ENCODE results near the gene ZBTB7C. TPM values are rescaled to one million over a fixed set of nuclear protein-coding genes. Genes with fewer than 3 reads are reported as not detected.
A peak's percentile ranks its signal among the peaks of the same experiment; 100 is the strongest.
"Not testable (repeated sequence)": the region's sequence is repeated elsewhere in the genome, so short reads cannot be mapped to it uniquely, and the experiment has no call there.

The ZBTB7C gene
- total and polyA plus RNA-seq, 5 donors from 2014 or later, result not detected

GRCh38 chr18:48446582-48447225, 37.5 kb upstream of the ZBTB7C start:
- H3K4me1 Mint-ChIP-seq, result peaks cover 0 to 5% (median 0%) of the 10 kb centered on the region in 4 donors
- H3K4me3 ChIP-seq (ENCODE audit: low read depth, low read length), result no peak overlapping the region
- DNase-seq (peak in 2 of 3 donors; percentile 32 to 64), ATAC-seq (ENCODE audit: low read depth in 2 of 2) (peak; percentile 39 to 52)
- H3K9me3 ChIP-seq (ENCODE audit: control insufficient read depth in 2 of 2, low read length in 2 of 2), result no peaks in the 10 kb centered on the region
- no peaks in the 10 kb centered on the region for H3K36me3 Mint-ChIP-seq
- H3K27ac ChIP-seq (ENCODE audit: insufficient read depth, low read length, poor library complexity, severe bottlenecking), result no peak overlapping the region
- H3K27me3 ChIP-seq (ENCODE audit: control insufficient read depth, insufficient read depth, low read length), result peaks cover 2% of the 10 kb centered on the region
- peak overlapping the region in 1 of 4 donors; percentile 29 for H3K4me3 Mint-ChIP-seq
- H3K27me3 Mint-ChIP-seq, result peaks cover 18% of the 10 kb centered on the region
- no peaks in the 10 kb centered on the region for H3K4me1 ChIP-seq (ENCODE audit: control insufficient read depth, insufficient read depth, low read length, poor library complexity, severe bottlenecking)
- H3K36me3 ChIP-seq (ENCODE audit: control insufficient read depth, insufficient read depth, low read length), result no peaks in the 10 kb centered on the region
- no peak overlapping the region for H3K27ac Mint-ChIP-seq
- H3K9me3 Mint-ChIP-seq, result no peaks in the 10 kb centered on the region

GRCh38 chr18:48445540-48445939, 36.4 kb upstream of the ZBTB7C start:
- Mint-ChIP-seq H3K27me3 (peaks cover 24% of the 10 kb centered on the region), H3K4me3 (no peak overlapping the region), H3K9me3 (no peaks in the 10 kb centered on the region), H3K4me1 (peaks cover 0 to 5% (median 0%) of the 10 kb centered on the region in 4 donors), H3K36me3 (no peaks in the 10 kb centered on the region), H3K27ac (no peak overlapping the region)
- Histone ChIP-seq H3K27ac (ENCODE audit: insufficient read depth, low read length, poor library complexity, severe bottlenecking) (no peak overlapping the region), H3K27me3 (ENCODE audit: control insufficient read depth, insufficient read depth, low read length) (peaks cover 2% of the 10 kb centered on the region), H3K4me3 (ENCODE audit: low read depth, low read length) (no peak overlapping the region), H3K9me3 (ENCODE audit: control insufficient read depth in 2 of 2, low read length in 2 of 2) (no peaks in the 10 kb centered on the region), H3K4me1 (ENCODE audit: control insufficient read depth, insufficient read depth, low read length, poor library complexity, severe bottlenecking) (no peaks in the 10 kb centered on the region), H3K36me3 (ENCODE audit: control insufficient read depth, insufficient read depth, low read length) (no peaks in the 10 kb centered on the region)
- ATAC-seq (ENCODE audit: low read depth in 2 of 2), result peak; percentile 49 to 50
- DNase-seq, result peak; percentile 18 to 71 (median 36)

DNA sequence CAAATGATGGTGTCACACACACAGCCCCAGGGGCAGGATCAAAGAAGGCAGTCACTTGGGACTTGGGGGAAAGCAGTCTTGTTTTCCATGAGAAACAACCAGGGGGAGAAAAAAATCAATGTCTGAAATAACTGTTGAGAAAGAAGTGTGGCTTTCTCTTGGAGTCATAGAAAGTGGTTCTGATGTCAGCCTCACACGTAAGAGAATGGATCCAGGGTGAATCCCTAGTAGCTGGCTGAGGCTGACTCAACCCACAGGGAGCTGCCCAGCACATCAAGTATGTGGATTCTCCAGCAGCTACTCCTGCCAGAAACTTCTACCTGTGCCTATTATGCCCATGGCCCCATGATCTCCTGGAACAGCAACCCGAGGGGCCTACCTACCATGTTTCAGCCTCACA, 33.6 kb upstream of the ZBTB7C start:
- Histone ChIP-seq H3K27ac (ENCODE audit: insufficient read depth, low read length, poor library complexity, severe bottlenecking) (no peak overlapping the region), H3K36me3 (ENCODE audit: control insufficient read depth, insufficient read depth, low read length) (no peaks in the 10 kb centered on the region), H3K27me3 (ENCODE audit: control insufficient read depth, insufficient read depth, low read length) (peaks cover 5% of the 10 kb centered on the region), H3K4me3 (ENCODE audit: low read depth, low read length) (no peak overlapping the region), H3K9me3 (ENCODE audit: control insufficient read depth in 2 of 2, low read length in 2 of 2) (no peaks in the 10 kb centered on the region), H3K4me1 (ENCODE audit: control insufficient read depth, insufficient read depth, low read length, poor library complexity, severe bottlenecking) (no peaks in the 10 kb centered on the region)
- Mint-ChIP-seq H3K4me3 (no peak overlapping the region), H3K27ac (no peak overlapping the region), H3K36me3 (no peaks in the 10 kb centered on the region), H3K27me3 (peaks cover 28% of the 10 kb centered on the region), H3K4me1 (peaks cover 0 to 5% (median 0%) of the 10 kb centered on the region in 4 donors), H3K9me3 (no peaks in the 10 kb centered on the region)
- ATAC-seq (ENCODE audit: low read depth in 2 of 2) (no peak), DNase-seq (no peak)

DNA sequence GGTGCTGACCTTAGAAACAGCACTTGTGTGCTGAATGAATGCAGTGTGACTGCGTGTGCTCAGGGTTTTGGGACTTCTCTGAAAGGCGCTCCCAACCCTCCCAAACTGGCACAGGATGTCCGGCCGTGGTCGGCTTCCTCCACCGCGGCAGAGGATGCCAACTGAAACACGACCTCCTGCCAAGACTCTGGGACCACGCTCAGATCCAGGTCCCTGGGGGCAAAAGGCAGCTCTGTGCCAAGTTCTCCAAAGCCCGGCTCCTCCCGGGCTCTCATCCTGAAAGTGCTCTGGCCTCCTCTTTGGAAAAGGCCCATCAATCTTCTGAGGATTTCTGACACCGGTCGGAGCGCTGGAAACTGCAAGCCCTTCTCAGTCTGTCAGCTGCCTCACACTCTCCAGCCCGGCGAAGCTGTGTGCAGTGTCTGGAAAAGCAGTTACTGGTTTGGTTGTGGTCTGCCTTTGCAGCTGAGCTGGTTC, 32.3 kb upstream of the ZBTB7C start:
- H3K9me3 ChIP-seq (ENCODE audit: control insufficient read depth in 2 of 2, low read length in 2 of 2), result no peaks in the 10 kb centered on the region
- no peaks in the 10 kb centered on the region for H3K36me3 ChIP-seq (ENCODE audit: control insufficient read depth, insufficient read depth, low read length)
- H3K4me1 Mint-ChIP-seq, result peaks cover 0 to 2% (median 0%) of the 10 kb centered on the region in 4 donors
- H3K4me3 ChIP-seq (ENCODE audit: low read depth, low read length), result no peak overlapping the region
- no peak for ATAC-seq (ENCODE audit: low read depth in 2 of 2)
- peaks cover 28% of the 10 kb centered on the region for H3K27me3 Mint-ChIP-seq
- H3K4me1 ChIP-seq (ENCODE audit: control insufficient read depth, insufficient read depth, low read length, poor library complexity, severe bottlenecking), result no peaks in the 10 kb centered on the region
- peaks cover 3% of the 10 kb centered on the region for H3K27me3 ChIP-seq (ENCODE audit: control insufficient read depth, insufficient read depth, low read length)
- no peak for DNase-seq
- no peak overlapping the region for H3K27ac Mint-ChIP-seq
- H3K4me3 Mint-ChIP-seq, result no peak overlapping the region
- no peak overlapping the region for H3K27ac ChIP-seq (ENCODE audit: insufficient read depth, low read length, poor library complexity, severe bottlenecking)
- H3K36me3 Mint-ChIP-seq, result no peaks in the 10 kb centered on the region
- no peaks in the 10 kb centered on the region for H3K9me3 Mint-ChIP-seq

DNA sequence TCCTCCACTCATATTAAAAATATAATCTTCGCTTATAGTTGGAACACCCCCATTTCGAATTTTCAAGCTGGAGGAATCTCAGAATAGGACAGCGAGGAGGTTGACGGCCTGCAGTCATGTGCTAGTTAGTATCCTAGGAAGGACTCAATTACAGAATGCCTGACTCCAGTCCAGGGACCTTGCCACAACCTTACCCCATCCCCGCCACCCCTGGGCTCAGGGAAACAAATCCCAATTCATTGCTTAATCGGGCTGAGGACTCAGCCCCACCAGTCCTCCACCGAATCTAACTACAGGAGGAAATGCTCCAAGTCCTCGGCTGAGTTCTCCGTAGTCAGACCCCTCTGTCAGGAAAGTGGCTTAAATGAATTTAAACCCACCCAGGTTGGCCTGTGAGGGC, 31.7 kb upstream of the ZBTB7C start:
- H3K36me3 ChIP-seq (ENCODE audit: control insufficient read depth, insufficient read depth, low read length), result no peaks in the 10 kb centered on the region
- Mint-ChIP-seq H3K4me3 (no peak overlapping the region), H3K27me3 (peaks cover 28% of the 10 kb centered on the region), H3K27ac (no peak overlapping the region), H3K4me1 (peaks cover 0 to 2% (median 0%) of the 10 kb centered on the region in 4 donors), H3K9me3 (no peaks in the 10 kb centered on the region), H3K36me3 (no peaks in the 10 kb centered on the region)
- H3K4me1 ChIP-seq (ENCODE audit: control insufficient read depth, insufficient read depth, low read length, poor library complexity, severe bottlenecking), result no peaks in the 10 kb centered on the region
- peaks cover 3% of the 10 kb centered on the region for H3K27me3 ChIP-seq (ENCODE audit: control insufficient read depth, insufficient read depth, low read length)
- ATAC-seq (ENCODE audit: low read depth in 2 of 2) (no peak), DNase-seq (no peak)
- H3K4me3 ChIP-seq (ENCODE audit: low read depth, low read length), result no peak overlapping the region
- no peaks in the 10 kb centered on the region for H3K9me3 ChIP-seq (ENCODE audit: control insufficient read depth in 2 of 2, low read length in 2 of 2)
- no peak overlapping the region for H3K27ac ChIP-seq (ENCODE audit: insufficient read depth, low read length, poor library complexity, severe bottlenecking)

DNA sequence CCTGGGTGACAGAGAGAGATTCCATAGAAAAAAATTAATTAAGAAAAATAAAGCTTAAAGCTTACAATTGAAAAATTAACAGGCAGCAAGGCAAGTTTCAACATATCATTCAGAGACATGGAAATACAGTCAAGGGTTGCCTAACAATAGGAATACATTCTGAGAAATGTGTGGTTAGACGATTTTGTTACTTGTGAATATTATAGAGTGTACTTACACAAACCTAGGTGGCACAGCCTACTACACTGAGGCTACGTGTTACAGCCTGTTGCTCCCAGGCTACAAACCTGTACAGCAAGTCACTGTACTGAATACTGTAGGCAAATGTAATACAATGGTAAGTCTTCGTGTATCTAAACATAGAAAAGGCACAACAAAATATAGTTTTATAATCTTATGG, 27.7 kb upstream of the ZBTB7C start:
- peaks cover 11% of the 10 kb centered on the region for H3K27me3 Mint-ChIP-seq
- H3K4me1 Mint-ChIP-seq, result no peaks in the 10 kb centered on the region
- no peak overlapping the region for H3K4me3 ChIP-seq (ENCODE audit: low read depth, low read length)
- no peaks in the 10 kb centered on the region for H3K9me3 Mint-ChIP-seq
- H3K9me3 ChIP-seq (ENCODE audit: control insufficient read depth in 2 of 2, low read length in 2 of 2), result no peaks in the 10 kb centered on the region
- H3K36me3 Mint-ChIP-seq, result no peaks in the 10 kb centered on the region
- peaks cover 3% of the 10 kb centered on the region for H3K27me3 ChIP-seq (ENCODE audit: control insufficient read depth, insufficient read depth, low read length)
- H3K27ac Mint-ChIP-seq, result no peak overlapping the region
- no peak overlapping the region for H3K27ac ChIP-seq (ENCODE audit: insufficient read depth, low read length, poor library complexity, severe bottlenecking)
- no peaks in the 10 kb centered on the region for H3K36me3 ChIP-seq (ENCODE audit: control insufficient read depth, insufficient read depth, low read length)
- no peaks in the 10 kb centered on the region for H3K4me1 ChIP-seq (ENCODE audit: control insufficient read depth, insufficient read depth, low read length, poor library complexity, severe bottlenecking)
- DNase-seq (no peak), ATAC-seq (ENCODE audit: low read depth in 2 of 2) (no peak)
- no peak overlapping the region for H3K4me3 Mint-ChIP-seq

DNA sequence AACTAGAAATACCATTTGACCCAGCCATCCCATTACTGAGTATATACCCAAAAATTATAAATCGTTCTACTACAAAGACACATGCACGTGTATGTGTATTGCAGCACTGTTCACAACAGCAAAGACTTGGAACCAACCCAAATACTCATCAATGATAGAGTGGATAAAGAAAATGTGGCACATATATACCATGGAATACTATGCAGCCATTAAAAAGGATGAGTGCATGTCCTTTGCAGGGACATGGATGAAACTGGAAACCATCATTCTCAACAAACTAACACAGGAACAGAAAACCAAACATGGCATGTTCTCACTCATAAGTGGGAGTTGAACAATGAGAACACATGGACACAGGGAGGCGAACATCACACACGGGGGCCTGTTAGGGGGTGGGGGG, 25.2 kb upstream of the ZBTB7C start:
- DNase-seq; H3K27me3 ChIP-seq (ENCODE audit: control insufficient read depth, insufficient read depth, low read length); H3K27me3 Mint-ChIP-seq; H3K27ac Mint-ChIP-seq; H3K36me3 ChIP-seq (ENCODE audit: control insufficient read depth, insufficient read depth, low read length); H3K4me1 ChIP-seq (ENCODE audit: control insufficient read depth, insufficient read depth, low read length, poor library complexity, severe bottlenecking); H3K36me3 Mint-ChIP-seq; ATAC-seq (ENCODE audit: low read depth in 2 of 2); H3K4me1 Mint-ChIP-seq; H3K9me3 Mint-ChIP-seq; H3K9me3 ChIP-seq (ENCODE audit: control insufficient read depth in 2 of 2, low read length in 2 of 2); H3K4me3 ChIP-seq (ENCODE audit: low read depth, low read length); H3K27ac ChIP-seq (ENCODE audit: insufficient read depth, low read length, poor library complexity, severe bottlenecking); H3K4me3 Mint-ChIP-seq: not testable (repeated sequence)

GRCh38 chr18:48433541-48433940, 24.4 kb upstream of the ZBTB7C start:
- Mint-ChIP-seq H3K36me3 (no peaks in the 10 kb centered on the region), H3K27me3 (peaks cover 13% of the 10 kb centered on the region)

More at GRCh38 chr18:48433541-48433940, 24.4 kb upstream of the ZBTB7C start:
- Mint-ChIP-seq H3K9me3 (no peaks in the 10 kb centered on the region), H3K4me3 (no peak overlapping the region), H3K4me1 (no peaks in the 10 kb centered on the region), H3K27ac (no peak overlapping the region)
- no peak for ATAC-seq (ENCODE audit: low read depth in 2 of 2)
- no peak overlapping the region for H3K27ac ChIP-seq (ENCODE audit: insufficient read depth, low read length, poor library complexity, severe bottlenecking)
- no peaks in the 10 kb centered on the region for H3K36me3 ChIP-seq (ENCODE audit: control insufficient read depth, insufficient read depth, low read length)
- no peak for DNase-seq
- H3K27me3 ChIP-seq (ENCODE audit: control insufficient read depth, insufficient read depth, low read length), result no peaks in the 10 kb centered on the region
- H3K4me1 ChIP-seq (ENCODE audit: control insufficient read depth, insufficient read depth, low read length, poor library complexity, severe bottlenecking), result no peaks in the 10 kb centered on the region
- H3K4me3 ChIP-seq (ENCODE audit: low read depth, low read length), result no peak overlapping the region
- H3K9me3 ChIP-seq (ENCODE audit: control insufficient read depth in 2 of 2, low read length in 2 of 2), result no peaks in the 10 kb centered on the region

All from CD4-positive, CD25-positive, alpha-beta regulatory T cell (primary cell).